A549 (cell line): ENCODE data around the gene COL17A1. TPM values are rescaled to one million over a fixed set of nuclear protein-coding genes. Genes with fewer than 3 reads are reported as not detected.

Experiments
- ATAC-seq, 2 experiments: fragments of 200-7000 bp in 1 of 2; fragments of >200 bp in 1 of 2; cut with Nextera tagmentation in 1 of 2; cut with Tn5 transposase in 1 of 2; 3 replicates each; pipeline versions ENCODE4 v1.8.0 to v1.9.1; 2018 to 2020; ENCODE audit warnings: mild to moderate bottlenecking in 1 of 2, moderate library complexity in 1 of 2
- CTCF ChIA-PET: fragments of 300-600 bp; sonication (Branson Sonifier 250); formaldehyde crosslinking; extraction: SDS; loops from one replicate; lab custom pipeline; 2021; ENCODE audit warnings: antibody characterized with exemption, inconsistent platforms; lab: Yijun Ruan, JAX
- POLR2A ChIA-PET: fragments of 350-600 bp; formaldehyde crosslinking; extraction: SDS; loops from one replicate; lab custom pipeline; 2021; ENCODE audit warnings: antibody characterized with exemption, inconsistent platforms; lab: Yijun Ruan, JAX
- DNase-seq, 2 experiments: peaks; one replicate each; pipeline versions ENCODE4 v3.0.0 to v3.0.0-alpha.2; 2011 to 2016; ENCODE audit warnings: low read depth in 1 of 2, low spot score in 1 of 2
- FAIRE-seq: peaks from 2 replicates; lab custom pipeline; 2011; peaks lifted over from hg19 to GRCh38; lab: Jason Lieb, UNC
- H3K27ac ChIP-seq, 2 experiments: fragments of >200 bp; sonication (Bioruptor Twin); formaldehyde crosslinking; 3 replicates each; pipeline ENCODE4 v1.5.1; 2016 to 2017
- H3K4me1 ChIP-seq: fragments of >200 bp; sonication (Bioruptor Twin); formaldehyde crosslinking; 3 replicates; pipeline ENCODE4 v1.6.1; 2016
- H3K4me2 ChIP-seq: fragments of >200 bp; sonication (Bioruptor Twin); formaldehyde crosslinking; 3 replicates; pipeline ENCODE4 v1.6.1; 2016
- H3K4me3 ChIP-seq: fragments of >200 bp; sonication (Bioruptor Twin); formaldehyde crosslinking; 3 replicates; pipeline ENCODE4 v1.5.1; 2016
- H3K9me3 ChIP-seq: fragments of >200 bp; sonication (Bioruptor Twin); formaldehyde crosslinking; 3 replicates; pipeline ENCODE4 v1.6.1; 2016
- BCL3 ChIP-seq: fragments of >200 bp; sonication (Bioruptor Twin); formaldehyde crosslinking; IDR thresholded peaks from 3 replicates; pipeline ENCODE4 v1.6.1; 2016
- BHLHE40 ChIP-seq: IDR thresholded peaks from 2 replicates; pipeline ENCODE4 v1.6.1; 2012; ENCODE audit warnings: low read depth, low read length, inconsistent platforms
- CHD4 ChIP-seq: fragments of 200-600 bp; sonication (generic); IDR thresholded peaks from 2 replicates; pipeline ENCODE4 v1.6.1; 2016; ENCODE audit warnings: antibody characterized with exemption, mild to moderate bottlenecking, borderline replicate concordance
- EHMT2 ChIP-seq: fragments of 200-600 bp; sonication (generic); IDR thresholded peaks from 2 replicates; pipeline ENCODE4 v1.6.1; 2016; ENCODE audit warnings: antibody characterized with exemption, low read depth, mild to moderate bottlenecking, moderate library complexity
- FOSB ChIP-seq: fragments of 250-450 bp; sonication (Bioruptor Pico); IDR thresholded peaks from 2 replicates; pipeline ENCODE4 v1.5.0; 2020; ENCODE audit warnings: mild to moderate bottlenecking, moderate library complexity
- FOSL2 ChIP-seq, 2 experiments: fragments of 450-650 bp in 1 of 2; fragments of >200 bp in 1 of 2; sonication (Bioruptor Twin) in 1 of 2; formaldehyde crosslinking; IDR thresholded peaks; 2 replicates each; pipeline versions ENCODE4 v1.5.0 to v1.6.1; 2016 to 2020; ENCODE audit warnings: mild to moderate bottlenecking in 1 of 2, moderate library complexity in 1 of 2
- GATA3 ChIP-seq: IDR thresholded peaks from 2 replicates; pipeline ENCODE4 v1.6.1; 2012; ENCODE audit warnings: borderline replicate concordance
- HEYL ChIP-seq: fragments of 250-450 bp; sonication (Bioruptor Pico); IDR thresholded peaks from 2 replicates; pipeline ENCODE4 v1.8.0; 2021; ENCODE audit warnings: mild to moderate bottlenecking, moderate library complexity
- HOXA7 ChIP-seq: fragments of 250-450 bp; sonication (Bioruptor Pico); IDR thresholded peaks from 2 replicates; pipeline ENCODE4 v1.5.0; 2020; ENCODE audit warnings: mild to moderate bottlenecking, moderate library complexity
- KDM5A ChIP-seq: fragments of 200-600 bp; sonication (generic); IDR thresholded peaks from 2 replicates; pipeline ENCODE4 v1.6.1; 2016; ENCODE audit warnings: antibody characterized with exemption, mild to moderate bottlenecking
- NFE2L2 ChIP-seq: fragments of 150-350 bp; conservative IDR thresholded peaks from 2 replicates; pipeline ENCODE4 v1.6.1; 2014; ENCODE audit warnings: low read length
- PHF8 ChIP-seq: fragments of 200-600 bp; sonication (generic); IDR thresholded peaks from 2 replicates; pipeline ENCODE4 v1.6.1; 2016; ENCODE audit warnings: low read depth, mild to moderate bottlenecking, antibody characterized with exemption, moderate library complexity, borderline replicate concordance
- RAD21 ChIP-seq, 2 experiments: fragments of >200 bp in 1 of 2; sonication (Bioruptor Twin) in 1 of 2; formaldehyde crosslinking in 1 of 2; IDR thresholded peaks in 1 of 2; conservative IDR thresholded peaks in 1 of 2; 2 replicates in 1 of 2; 3 replicates in 1 of 2; pipeline ENCODE4 v1.6.1; 2012 to 2018; ENCODE audit warnings: inconsistent platforms in 1 of 2
- RARB ChIP-seq: fragments of 250-450 bp; sonication (Bioruptor Pico); IDR thresholded peaks from 2 replicates; pipeline ENCODE4 v1.8.0; 2021; ENCODE audit warnings: mild to moderate bottlenecking, moderate library complexity
- RCOR1 ChIP-seq: fragments of 150-350 bp; IDR thresholded peaks from 2 replicates; pipeline ENCODE4 v1.6.1; 2014; ENCODE audit warnings: antibody characterized with exemption, low read length, low read depth
- RNF2 ChIP-seq: fragments of 200-600 bp; sonication (generic); IDR thresholded peaks from 2 replicates; pipeline ENCODE4 v1.6.1; 2016; ENCODE audit warnings: low read depth, mild to moderate bottlenecking, antibody characterized with exemption, moderate library complexity, borderline replicate concordance
- SMC3 ChIP-seq: fragments of >200 bp; sonication (Bioruptor Twin); formaldehyde crosslinking; IDR thresholded peaks from 3 replicates; pipeline ENCODE4 v1.6.1; 2018; ENCODE audit warnings: inconsistent platforms
- TFCP2L1 ChIP-seq: fragments of 250-450 bp; sonication (Bioruptor Pico); IDR thresholded peaks from 2 replicates; pipeline ENCODE4 v1.5.0; 2021; ENCODE audit warnings: mild to moderate bottlenecking
- TP53 ChIP-seq: fragments of 250-450 bp; sonication (Bioruptor Pico); IDR thresholded peaks from 2 replicates; pipeline ENCODE4 v1.5.0; 2021; ENCODE audit warnings: mild to moderate bottlenecking, moderate library complexity
- ZSCAN20 ChIP-seq: fragments of 250-450 bp; sonication (Bioruptor Pico); IDR thresholded peaks from 2 replicates; pipeline ENCODE4 v1.8.0; 2022; ENCODE audit warnings: mild to moderate bottlenecking, moderate library complexity
- WGBS: methylation state at CpG from one replicate; pipeline ENCODE4 v1.1.6; 2017; ENCODE audit errors: missing lambda C conversion rate; 5-methylcytosine and 5-hydroxymethylcytosine counted together
- polyA plus RNA-seq, 4 experiments: library from polyadenylated mRNA; depleted of rRNA in 3 of 4; stranded (reverse); fragments of >200 nt; fragmentation: RNase III in 1 of 4; extraction: RNeasy Plus Mini Kit Qiagen cat#74134 plus additional on column Dnase treatment in 1 of 4; gene quantifications; 2 replicates in 3 of 4; 3 replicates in 1 of 4; pipeline ENCODE4 v1.2.3, GENCODE V29; 2011 to 2017
- TF ChIP-seq, protein P1 (sequence below): fragments of 200-600 bp; sonication (generic); IDR thresholded peaks from 2 replicates; pipeline ENCODE4 v1.6.1; 2016; ENCODE audit warnings: antibody characterized with exemption, mild to moderate bottlenecking, moderate library complexity

The COL17A1 gene
- polyA plus RNA-seq, 2 of the 4 experiments (the other 2 are of a cell fraction), result 1.3 to 1.6 TPM

DNA sequence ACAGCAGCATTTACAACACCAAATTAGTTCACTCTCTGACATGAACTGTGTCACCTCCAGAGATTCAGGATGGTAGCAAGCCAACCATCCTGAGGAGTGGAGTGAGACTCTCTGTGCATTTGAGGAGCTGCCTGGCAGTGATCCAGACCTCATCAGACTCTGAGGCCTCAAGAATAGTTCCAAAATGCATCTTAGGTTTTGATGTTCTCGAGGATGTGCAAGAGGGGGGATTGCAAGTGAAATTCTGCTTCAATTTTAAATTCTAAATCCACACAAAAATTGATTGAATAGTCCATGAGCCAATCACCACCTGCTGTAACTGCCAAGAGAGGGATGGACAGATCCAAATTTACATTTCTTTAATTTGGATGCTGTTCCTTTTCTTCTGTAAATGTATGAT is 69.0 kb downstream of the COL17A1 start:
- FAIRE-seq (no peak), ATAC-seq (no peak), DNase-seq (no peak)
- Histone ChIP-seq H3K4me1 (peaks cover 13% of the 10 kb centered on the region), H3K4me2 (no peak overlapping the region), H3K27ac (no peak overlapping the region), H3K9me3 (no peaks in the 10 kb centered on the region), H3K4me3 (no peak overlapping the region)
- 83% methylated on average over 1 of the region's 1 CpG for WGBS
- POLR2A ChIA-PET, result no interaction called here
- CTCF ChIA-PET, result interaction anchor here (1.3 to 2.4 kb wide), 2 partner anchors 9 to 129 kb away, joined by 3 to 7 read pairs; no protein-coding TSS in a partner anchor
- TF ChIP-seq KDM5A, result no peak
- TF ChIP-seq GATA3, result no peak
- no peak for TF ChIP-seq CHD4
- TF ChIP-seq FOSB, result no peak
- TF ChIP-seq, protein P1, sequence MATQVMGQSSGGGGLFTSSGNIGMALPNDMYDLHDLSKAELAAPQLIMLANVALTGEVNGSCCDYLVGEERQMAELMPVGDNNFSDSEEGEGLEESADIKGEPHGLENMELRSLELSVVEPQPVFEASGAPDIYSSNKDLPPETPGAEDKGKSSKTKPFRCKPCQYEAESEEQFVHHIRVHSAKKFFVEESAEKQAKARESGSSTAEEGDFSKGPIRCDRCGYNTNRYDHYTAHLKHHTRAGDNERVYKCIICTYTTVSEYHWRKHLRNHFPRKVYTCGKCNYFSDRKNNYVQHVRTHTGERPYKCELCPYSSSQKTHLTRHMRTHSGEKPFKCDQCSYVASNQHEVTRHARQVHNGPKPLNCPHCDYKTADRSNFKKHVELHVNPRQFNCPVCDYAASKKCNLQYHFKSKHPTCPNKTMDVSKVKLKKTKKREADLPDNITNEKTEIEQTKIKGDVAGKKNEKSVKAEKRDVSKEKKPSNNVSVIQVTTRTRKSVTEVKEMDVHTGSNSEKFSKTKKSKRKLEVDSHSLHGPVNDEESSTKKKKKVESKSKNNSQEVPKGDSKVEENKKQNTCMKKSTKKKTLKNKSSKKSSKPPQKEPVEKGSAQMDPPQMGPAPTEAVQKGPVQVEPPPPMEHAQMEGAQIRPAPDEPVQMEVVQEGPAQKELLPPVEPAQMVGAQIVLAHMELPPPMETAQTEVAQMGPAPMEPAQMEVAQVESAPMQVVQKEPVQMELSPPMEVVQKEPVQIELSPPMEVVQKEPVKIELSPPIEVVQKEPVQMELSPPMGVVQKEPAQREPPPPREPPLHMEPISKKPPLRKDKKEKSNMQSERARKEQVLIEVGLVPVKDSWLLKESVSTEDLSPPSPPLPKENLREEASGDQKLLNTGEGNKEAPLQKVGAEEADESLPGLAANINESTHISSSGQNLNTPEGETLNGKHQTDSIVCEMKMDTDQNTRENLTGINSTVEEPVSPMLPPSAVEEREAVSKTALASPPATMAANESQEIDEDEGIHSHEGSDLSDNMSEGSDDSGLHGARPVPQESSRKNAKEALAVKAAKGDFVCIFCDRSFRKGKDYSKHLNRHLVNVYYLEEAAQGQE, result no peak
- no peak for TF ChIP-seq SMC3
- TF ChIP-seq HEYL (CRISPR knock-in tag), result no peak
- no peak for TF ChIP-seq PHF8
- TF ChIP-seq NFE2L2, result no peak
- TF ChIP-seq TFCP2L1 (CRISPR knock-in tag), result no peak
- TF ChIP-seq FOSL2 (IDR thresholded peaks at IDR 0.05), result no peak
- no peak for TF ChIP-seq FOSL2 (CRISPR knock-in tag; IDR thresholded peaks at IDR 0.05)
- TF ChIP-seq BCL3, result no peak
- no peak for TF ChIP-seq ZSCAN20
- TF ChIP-seq RCOR1, result no peak
- TF ChIP-seq HOXA7, result no peak
- no peak for TF ChIP-seq BHLHE40
- TF ChIP-seq RAD21 (conservative IDR thresholded peaks at IDR 0.05 in 1 of 2, IDR thresholded peaks at IDR 0.05 in 1 of 2), result no peak
- no peak for TF ChIP-seq RARB
- no peak for TF ChIP-seq RNF2

DNA sequence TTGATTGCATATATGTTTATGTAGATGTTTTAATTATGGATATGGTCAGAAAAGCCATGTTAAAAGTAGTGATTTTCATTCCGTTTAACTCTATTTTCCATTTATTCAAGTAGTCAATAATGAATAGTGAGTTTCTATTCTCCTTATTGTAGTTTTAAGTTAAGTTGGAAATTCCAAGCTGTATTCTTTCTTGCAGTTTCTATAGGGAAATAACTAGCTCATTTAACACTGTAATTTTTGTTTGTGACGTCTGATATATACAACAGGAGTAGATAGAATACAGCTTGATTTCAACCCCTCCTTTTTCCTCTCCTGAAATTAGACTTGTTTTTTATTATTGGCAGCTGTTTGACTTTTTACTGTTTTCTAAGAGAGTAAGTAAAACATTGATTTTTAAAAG is 71.5 kb downstream of the COL17A1 start:
- POLR2A ChIA-PET, result no interaction called here

More for the DNA sequence above, 71.5 kb downstream of the COL17A1 start:
- H3K4me3 ChIP-seq, result no peak overlapping the region
- CTCF ChIA-PET, result interaction anchor here (0.8 to 1.8 kb wide), 2 partner anchors 107 to 126 kb away, joined by 3 to 4 read pairs; partner anchors contain the start of gene SFR1
- peaks cover 13% of the 10 kb centered on the region for H3K4me1 ChIP-seq
- no peak for DNase-seq
- TF ChIP-seq EHMT2 (no peak), FOSL2 (IDR thresholded peaks at IDR 0.05) (no peak), FOSL2 (CRISPR knock-in tag; IDR thresholded peaks at IDR 0.05) (no peak), TP53 (CRISPR knock-in tag) (no peak), FOSB (no peak)
- H3K27ac ChIP-seq, result no peak overlapping the region
- WGBS, result 93% methylated on average over 2 of the region's 2 CpGs
- FAIRE-seq, result peak; percentile 28
- H3K9me3 ChIP-seq, result no peaks in the 10 kb centered on the region
- no peak for ATAC-seq
- H3K4me2 ChIP-seq, result no peak overlapping the region
